Trophoblast cell (in vitro differentiated cells and primary cell): Measurements from ENCODE around the gene SEZ6L.

Experiments
- DNase-seq, 2 donors: peaks; one replicate each; pipeline ENCODE4 v3.0.0-alpha.2; 2016
- H2AFZ ChIP-seq: 2 replicates; pipeline ENCODE4 v1.6.1; 2013; ENCODE audit warnings: low read length, moderate library complexity, mild to moderate bottlenecking; ENCODE audit not compliant: insufficient read depth, poor library complexity
- H2AK5ac ChIP-seq: 2 replicates; pipeline ENCODE4 v1.6.1; 2013; ENCODE audit warnings: mild to moderate bottlenecking, low read length
- H2BK120ac ChIP-seq: 2 replicates; pipeline ENCODE4 v1.6.1; 2013; ENCODE audit warnings: low read length, mild to moderate bottlenecking, moderate library complexity; ENCODE audit not compliant: insufficient read depth, poor library complexity
- H2BK12ac ChIP-seq: 2 replicates; pipeline ENCODE4 v1.6.1; 2013; ENCODE audit warnings: mild to moderate bottlenecking, low read length, moderate library complexity
- H2BK5ac ChIP-seq: 2 replicates; pipeline ENCODE4 v1.6.1; 2013; ENCODE audit warnings: low read length, low read depth, moderate library complexity, mild to moderate bottlenecking; ENCODE audit not compliant: poor library complexity
- H3K14ac ChIP-seq: 2 replicates; pipeline ENCODE4 v1.6.1; 2013; ENCODE audit warnings: mild to moderate bottlenecking, low read length
- H3K18ac ChIP-seq: 2 replicates; pipeline ENCODE4 v1.6.1; 2013; ENCODE audit warnings: mild to moderate bottlenecking, low read length
- H3K23ac ChIP-seq: 2 replicates; pipeline ENCODE4 v1.6.1; 2013; ENCODE audit warnings: low read length
- H3K27ac ChIP-seq: 2 replicates; pipeline ENCODE4 v1.5.1; 2013; ENCODE audit warnings: low read depth, mild to moderate bottlenecking, inconsistent platforms, low read length, moderate library complexity
- H3K27me3 ChIP-seq: 2 replicates; pipeline ENCODE4 v1.6.1; 2013; ENCODE audit warnings: inconsistent platforms, mild to moderate bottlenecking, low read length, moderate library complexity; ENCODE audit not compliant: insufficient read depth
- H3K36me3 ChIP-seq, 2 experiments: 1 replicate in 1 of 2; 2 replicates in 1 of 2; pipeline ENCODE4 v1.6.1; 2013; ENCODE audit warnings: low read length in 2 of 2, mild to moderate bottlenecking in 2 of 2, moderate library complexity in 1 of 2; ENCODE audit not compliant: insufficient read depth in 2 of 2, control insufficient read depth in 1 of 2
- H3K4ac ChIP-seq: 2 replicates; pipeline ENCODE4 v1.6.1; 2013; ENCODE audit warnings: low read depth, mild to moderate bottlenecking, low read length, moderate library complexity
- H3K4me1 ChIP-seq, 2 experiments: 1 replicate in 1 of 2; 2 replicates in 1 of 2; pipeline ENCODE4 v1.6.1; 2013; ENCODE audit warnings: low read length in 2 of 2, mild to moderate bottlenecking in 2 of 2, moderate library complexity in 1 of 2; ENCODE audit not compliant: insufficient read depth in 2 of 2, control insufficient read depth in 1 of 2
- H3K4me2 ChIP-seq: 2 replicates; pipeline ENCODE4 v1.6.1; 2013; ENCODE audit warnings: inconsistent platforms, mild to moderate bottlenecking, low read length, moderate library complexity
- H3K4me3 ChIP-seq: 2 replicates; pipeline ENCODE4 v1.5.1; 2013; ENCODE audit warnings: mild to moderate bottlenecking, low read depth, low read length, inconsistent platforms
- H3K79me1 ChIP-seq: one replicate; pipeline ENCODE4 v1.6.1; 2013; ENCODE audit warnings: low read length
- H3K79me2 ChIP-seq: 2 replicates; pipeline ENCODE4 v1.6.1; 2013; ENCODE audit warnings: low read length, mild to moderate bottlenecking; ENCODE audit not compliant: control insufficient read depth, insufficient read depth, poor library complexity
- H3K9ac ChIP-seq: 2 replicates; pipeline ENCODE4 v1.6.1; 2013; ENCODE audit warnings: mild to moderate bottlenecking, low read length
- H3K9me3 ChIP-seq: 2 replicates; pipeline ENCODE4 v1.6.1; 2013; ENCODE audit warnings: low read depth, mild to moderate bottlenecking, control low read depth, inconsistent platforms, low read length; ENCODE audit not compliant: insufficient read depth
- H4K12ac ChIP-seq: 2 replicates; pipeline ENCODE4 v1.6.1; 2013; ENCODE audit warnings: low read depth, mild to moderate bottlenecking, low read length, moderate library complexity
- H4K8ac ChIP-seq: 2 replicates; pipeline ENCODE4 v1.6.1; 2013; ENCODE audit warnings: low read depth, mild to moderate bottlenecking, low read length, moderate library complexity
- H4K91ac ChIP-seq: one replicate; pipeline ENCODE4 v1.6.1; 2013; ENCODE audit warnings: low read depth, mild to moderate bottlenecking, low read length, moderate library complexity
- WGBS: extraction: QIAGEN DNeasy Blood & Tissue Kit; methylation state at CpG from one replicate; pipeline ENCODE4 v1.1.7; 2013; ENCODE audit warnings: missing lambda C conversion rate; ENCODE audit not compliant: insufficient read length, insufficient coverage; ENCODE audit errors: extremely low coverage; 5-methylcytosine and 5-hydroxymethylcytosine counted together

SEZ6L gene

GRCh38 chr22:26389125-26389524 lies 219.9 kb downstream of the SEZ6L start:
- H3K36me3 ChIP-seq = no peaks in the 10 kb centered on the region
- peaks cover 0 to 2% of the 10 kb centered on the region in 2 experiments for H3K4me1 ChIP-seq
- H3K9ac ChIP-seq = no peak overlapping the region
- no peaks in the 10 kb centered on the region for H3K27me3 ChIP-seq
- no peak overlapping the region for H2AFZ ChIP-seq
- no peaks in the 10 kb centered on the region for H3K79me1 ChIP-seq
- H3K14ac ChIP-seq = no peak overlapping the region
- no peak overlapping the region for H3K4me3 ChIP-seq
- no peak overlapping the region for H3K23ac ChIP-seq
- H3K79me2 ChIP-seq = no peaks in the 10 kb centered on the region
- no peak overlapping the region for H2BK120ac ChIP-seq
- no peak overlapping the region for H2AK5ac ChIP-seq
- no peak overlapping the region for H4K91ac ChIP-seq
- DNase-seq = no peak
- H3K18ac ChIP-seq = no peak overlapping the region
- no peak overlapping the region for H3K4ac ChIP-seq
- no peak overlapping the region for H2BK5ac ChIP-seq
- H4K8ac ChIP-seq = no peak overlapping the region
- no peaks in the 10 kb centered on the region for H3K9me3 ChIP-seq
- no peak overlapping the region for H2BK12ac ChIP-seq
- H3K4me2 ChIP-seq = no peak overlapping the region
- no CpG with 5 or more reads among the region's 3 CpGs for WGBS
- H3K27ac ChIP-seq = no peak overlapping the region
- H4K12ac ChIP-seq = no peak overlapping the region

DNA sequence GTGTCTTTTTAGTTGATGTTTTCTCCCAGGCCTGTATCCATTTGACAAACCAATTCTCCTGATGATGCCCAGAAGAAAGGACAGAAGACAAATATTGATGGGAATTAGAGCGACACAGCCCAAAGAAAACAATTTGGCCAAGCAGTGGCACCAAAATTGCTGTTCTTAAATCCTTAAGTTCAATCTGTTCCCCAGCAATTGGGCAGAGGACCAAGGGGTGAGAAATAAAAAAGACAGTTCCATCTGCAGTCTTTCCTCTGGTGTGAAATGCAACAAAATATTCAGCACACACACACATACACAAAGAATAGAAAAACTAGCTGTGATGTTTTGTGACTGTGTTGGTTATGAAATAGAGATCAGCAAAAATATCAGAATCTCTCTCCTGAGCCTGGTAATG lies 221.8 kb downstream of the SEZ6L start:
- Histone ChIP-seq H3K18ac (no peak overlapping the region), H3K27me3 (no peaks in the 10 kb centered on the region)

DNA sequence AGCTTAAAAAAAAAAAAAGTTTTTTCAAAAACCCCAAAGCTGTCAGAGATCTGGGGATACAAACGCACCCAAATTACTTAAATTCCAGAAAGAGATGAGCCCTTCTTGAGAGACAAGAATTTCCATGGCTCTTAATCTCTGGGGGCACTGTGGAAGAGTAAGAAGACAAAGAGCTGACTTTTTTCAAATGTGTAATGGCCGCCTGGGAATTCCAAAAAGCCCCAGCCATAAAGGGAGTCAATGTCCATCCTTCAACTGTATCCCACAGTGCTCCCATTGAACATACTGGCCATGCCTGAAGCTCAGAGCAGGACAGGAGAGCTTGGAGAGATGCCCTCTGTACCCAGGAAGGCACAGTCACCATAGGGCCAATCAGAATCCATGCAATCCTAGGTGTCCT lies 222.4 kb downstream of the SEZ6L start:
- Histone ChIP-seq H3K79me1 (no peaks in the 10 kb centered on the region), H3K9ac (no peak overlapping the region), H3K4me1 (no peaks in the 10 kb centered on the region), H3K4me2 (no peak overlapping the region), H2BK5ac (no peak overlapping the region), H4K12ac (no peak overlapping the region), H3K79me2 (no peaks in the 10 kb centered on the region), H3K4me3 (no peak overlapping the region), H3K9me3 (no peaks in the 10 kb centered on the region), H3K18ac (no peak overlapping the region), H3K27ac (no peak overlapping the region), H2BK12ac (no peak overlapping the region), H3K36me3 (no peaks in the 10 kb centered on the region), H3K4ac (no peak overlapping the region), H2AFZ (no peak overlapping the region), H4K8ac (no peak overlapping the region), H3K14ac (no peak overlapping the region), H3K27me3 (no peaks in the 10 kb centered on the region), H3K23ac (no peak overlapping the region), H2BK120ac (no peak overlapping the region), H2AK5ac (no peak overlapping the region), H4K91ac (no peak overlapping the region)
- no CpG with 5 or more reads among the region's 2 CpGs for WGBS
- DNase-seq = no peak

More for the DNA sequence above, 221.8 kb downstream of the SEZ6L start:
- DNase-seq = no peak
- no peak overlapping the region for H3K9ac ChIP-seq
- H3K4me3 ChIP-seq = no peak overlapping the region
- H3K79me2 ChIP-seq = no peaks in the 10 kb centered on the region
- no peak overlapping the region for H2BK12ac ChIP-seq
- no peak overlapping the region for H3K27ac ChIP-seq
- H3K36me3 ChIP-seq = no peaks in the 10 kb centered on the region
- H3K79me1 ChIP-seq = no peaks in the 10 kb centered on the region
- H3K4me2 ChIP-seq = no peak overlapping the region
- no peaks in the 10 kb centered on the region for H3K9me3 ChIP-seq
- H2BK120ac ChIP-seq = no peak overlapping the region
- no peaks in the 10 kb centered on the region for H3K4me1 ChIP-seq
- no peak overlapping the region for H3K14ac ChIP-seq
- no peak overlapping the region for H4K91ac ChIP-seq
- WGBS = no CpG with 5 or more reads among the region's 1 CpG
- no peak overlapping the region for H2BK5ac ChIP-seq
- no peak overlapping the region for H3K23ac ChIP-seq
- no peak overlapping the region for H4K8ac ChIP-seq
- no peak overlapping the region for H3K4ac ChIP-seq
- no peak overlapping the region for H4K12ac ChIP-seq
- no peak overlapping the region for H2AK5ac ChIP-seq
- no peak overlapping the region for H2AFZ ChIP-seq

DNA sequence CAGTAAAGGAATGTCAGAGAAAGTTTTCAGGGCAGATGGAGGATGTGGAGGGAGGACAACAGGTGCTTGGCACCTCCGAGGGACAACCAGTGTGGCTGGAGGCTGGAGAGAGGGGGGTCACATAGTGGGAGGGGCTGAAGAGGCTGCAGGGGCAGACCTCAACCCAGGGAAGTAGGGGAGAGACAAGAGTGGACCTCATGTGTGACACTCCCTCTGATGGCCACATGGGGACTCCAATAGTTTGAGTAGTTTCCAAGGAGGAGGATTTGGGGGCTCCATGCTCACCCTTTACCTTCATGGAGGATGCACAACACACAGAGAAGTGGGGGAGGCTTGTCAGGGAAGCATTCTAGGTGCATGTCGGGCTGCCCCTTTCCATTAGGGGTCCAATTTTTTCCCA lies 224.7 kb downstream of the SEZ6L start:
- H2BK12ac ChIP-seq = no peak overlapping the region
- H2BK5ac ChIP-seq = no peak overlapping the region
- H3K18ac ChIP-seq = no peak overlapping the region
- H3K9me3 ChIP-seq = no peaks in the 10 kb centered on the region
- H3K4ac ChIP-seq = no peak overlapping the region
- no peak overlapping the region for H2AK5ac ChIP-seq
- H4K91ac ChIP-seq = no peak overlapping the region
- no peaks in the 10 kb centered on the region for H3K36me3 ChIP-seq
- H3K4me2 ChIP-seq = no peak overlapping the region
- no peak overlapping the region for H4K8ac ChIP-seq
- no peak overlapping the region for H2BK120ac ChIP-seq
- H3K9ac ChIP-seq = no peak overlapping the region
- no peak overlapping the region for H3K4me3 ChIP-seq
- H3K14ac ChIP-seq = no peak overlapping the region
- no peak overlapping the region for H3K27ac ChIP-seq
- WGBS = no CpG with 5 or more reads among the region's 2 CpGs
- no peaks in the 10 kb centered on the region for H3K79me2 ChIP-seq
- H3K4me1 ChIP-seq = no peaks in the 10 kb centered on the region
- H2AFZ ChIP-seq = no peak overlapping the region
- H3K79me1 ChIP-seq = no peaks in the 10 kb centered on the region
- H4K12ac ChIP-seq = no peak overlapping the region
- H3K27me3 ChIP-seq = no peaks in the 10 kb centered on the region
- DNase-seq = no peak
- H3K23ac ChIP-seq = no peak overlapping the region
